ENCODE results near the gene TMEM215. TPM values are rescaled to one million over a fixed set of nuclear protein-coding genes. Genes with fewer than 3 reads are reported as not detected.

The TMEM215 gene
- total and polyA plus RNA-seq, 2 donors from 2014 or later, result not detected

DNA sequence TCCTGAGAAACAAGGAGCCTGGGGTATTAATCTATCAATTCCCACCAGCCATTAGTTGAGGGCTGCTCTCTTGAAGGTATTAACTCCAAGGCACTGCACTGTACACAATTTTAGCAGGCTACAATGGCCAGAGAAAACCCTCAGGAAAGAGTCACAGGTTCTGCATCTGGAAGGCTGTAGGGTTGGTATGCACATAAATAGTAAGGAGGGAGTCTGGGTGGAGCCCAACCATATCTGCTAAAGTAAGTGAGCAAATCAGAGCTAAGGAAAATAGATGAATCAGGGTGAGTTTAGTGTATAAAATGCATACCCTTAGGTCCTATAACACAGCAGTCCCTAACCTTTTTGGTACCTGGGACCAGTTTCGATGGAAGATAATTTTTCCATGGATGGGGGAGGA, 18.2 kb downstream of the TMEM215 start:
- Histone ChIP-seq H3K4me3 (ENCODE audit: low read length in 3 of 3) (no peak overlapping the region), H3K9ac (ENCODE audit: low read length in 3 of 3) (no peak overlapping the region), H3K27ac (ENCODE audit: low read depth in 2 of 2, low read length in 2 of 2) (no peak overlapping the region), H3K4me1 (ENCODE audit: control insufficient read depth in 2 of 3, insufficient read depth in 2 of 3, low read depth in 1 of 3, low read length in 3 of 3) (no peaks in the 10 kb centered on the region), H3K9me3 (ENCODE audit: control insufficient read depth in 2 of 3, insufficient read depth in 1 of 3, low read length in 3 of 3) (peaks cover 0 to 5% (median 0%) of the 10 kb centered on the region in 3 donors), H3K36me3 (ENCODE audit: control insufficient read depth in 2 of 3, insufficient read depth in 3 of 3, low read length in 3 of 3) (no peaks in the 10 kb centered on the region), H3K27me3 (ENCODE audit: control insufficient read depth, insufficient read depth, low read length) (no peaks in the 10 kb centered on the region)
- intact Hi-C loops (cut with DNase I), result no loop called here
- TF ChIP-seq, protein P1, sequence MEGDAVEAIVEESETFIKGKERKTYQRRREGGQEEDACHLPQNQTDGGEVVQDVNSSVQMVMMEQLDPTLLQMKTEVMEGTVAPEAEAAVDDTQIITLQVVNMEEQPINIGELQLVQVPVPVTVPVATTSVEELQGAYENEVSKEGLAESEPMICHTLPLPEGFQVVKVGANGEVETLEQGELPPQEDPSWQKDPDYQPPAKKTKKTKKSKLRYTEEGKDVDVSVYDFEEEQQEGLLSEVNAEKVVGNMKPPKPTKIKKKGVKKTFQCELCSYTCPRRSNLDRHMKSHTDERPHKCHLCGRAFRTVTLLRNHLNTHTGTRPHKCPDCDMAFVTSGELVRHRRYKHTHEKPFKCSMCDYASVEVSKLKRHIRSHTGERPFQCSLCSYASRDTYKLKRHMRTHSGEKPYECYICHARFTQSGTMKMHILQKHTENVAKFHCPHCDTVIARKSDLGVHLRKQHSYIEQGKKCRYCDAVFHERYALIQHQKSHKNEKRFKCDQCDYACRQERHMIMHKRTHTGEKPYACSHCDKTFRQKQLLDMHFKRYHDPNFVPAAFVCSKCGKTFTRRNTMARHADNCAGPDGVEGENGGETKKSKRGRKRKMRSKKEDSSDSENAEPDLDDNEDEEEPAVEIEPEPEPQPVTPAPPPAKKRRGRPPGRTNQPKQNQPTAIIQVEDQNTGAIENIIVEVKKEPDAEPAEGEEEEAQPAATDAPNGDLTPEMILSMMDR (IDR thresholded peaks at IDR 0.05; ENCODE audit: borderline replicate concordance, extremely low read depth, insufficient read depth), result no peak
- no peak for DNase-seq
- FAIRE-seq, result no peak

DNA sequence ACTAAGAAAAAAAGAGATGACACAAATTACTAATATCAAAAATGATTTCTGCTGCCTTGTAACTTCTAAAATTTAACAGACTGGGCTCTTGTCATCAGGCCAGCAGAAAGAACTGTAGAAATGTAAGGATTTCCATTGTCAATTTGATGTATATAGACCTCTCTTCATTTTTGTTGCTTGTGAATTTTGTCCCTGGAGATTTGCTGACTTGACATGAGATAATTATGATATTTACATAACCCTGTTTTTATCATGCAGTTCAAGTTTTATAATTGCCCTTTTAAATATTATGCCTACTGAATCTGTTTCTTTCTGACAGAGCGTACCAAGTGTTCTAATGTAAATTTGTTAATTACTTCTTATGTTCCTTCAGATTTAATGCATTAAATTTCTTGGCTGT, 23.9 kb downstream of the TMEM215 start:
- H3K9me3 ChIP-seq (ENCODE audit: control insufficient read depth in 2 of 3, insufficient read depth in 1 of 3, low read length in 3 of 3), result peaks cover 0 to 5% (median 5%) of the 10 kb centered on the region in 3 donors
- no peaks in the 10 kb centered on the region for H3K27me3 ChIP-seq (ENCODE audit: control insufficient read depth, insufficient read depth, low read length)
- TF ChIP-seq, protein P1 (IDR thresholded peaks at IDR 0.05; ENCODE audit: borderline replicate concordance, extremely low read depth, insufficient read depth), result no peak
- no peak overlapping the region for H3K9ac ChIP-seq (ENCODE audit: low read length in 3 of 3)
- H3K36me3 ChIP-seq (ENCODE audit: control insufficient read depth in 2 of 3, insufficient read depth in 3 of 3, low read length in 3 of 3), result no peaks in the 10 kb centered on the region
- intact Hi-C loops (cut with DNase I), result no loop called here
- FAIRE-seq (no peak), DNase-seq (no peak)
- H3K27ac ChIP-seq (ENCODE audit: low read depth in 2 of 2, low read length in 2 of 2), result no peak overlapping the region
- no peaks in the 10 kb centered on the region for H3K4me1 ChIP-seq (ENCODE audit: control insufficient read depth in 2 of 3, insufficient read depth in 2 of 3, low read depth in 1 of 3, low read length in 3 of 3)
- no peak overlapping the region for H3K4me3 ChIP-seq (ENCODE audit: low read length in 3 of 3)

DNA sequence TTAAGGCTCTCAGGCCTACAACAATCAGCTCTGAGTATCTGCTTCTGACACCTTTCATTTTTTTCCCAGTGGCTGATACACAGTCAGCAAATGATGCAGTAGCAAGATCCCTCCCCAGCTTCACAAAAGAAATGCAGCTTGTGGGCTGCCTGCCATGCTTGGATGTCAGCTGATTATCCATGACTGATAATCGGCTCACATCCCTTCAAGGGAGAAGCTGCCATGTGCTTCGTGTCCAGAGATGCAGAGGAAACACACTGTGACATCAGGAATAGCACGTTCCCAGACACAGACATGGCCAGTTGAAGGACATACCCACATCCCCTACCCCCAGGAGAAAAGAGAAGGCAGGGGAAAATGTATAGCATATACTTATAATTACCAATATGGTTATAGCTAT, 27.9 kb downstream of the TMEM215 start:
- intact Hi-C loops (cut with DNase I), result no loop called here
- no peak overlapping the region for H3K27ac ChIP-seq (ENCODE audit: low read depth in 2 of 2, low read length in 2 of 2)
- no peaks in the 10 kb centered on the region for H3K36me3 ChIP-seq (ENCODE audit: control insufficient read depth in 2 of 3, insufficient read depth in 3 of 3, low read length in 3 of 3)
- H3K4me1 ChIP-seq (ENCODE audit: control insufficient read depth in 2 of 3, insufficient read depth in 2 of 3, low read depth in 1 of 3, low read length in 3 of 3), result no peaks in the 10 kb centered on the region
- no peak overlapping the region for H3K9ac ChIP-seq (ENCODE audit: low read length in 3 of 3)
- TF ChIP-seq, protein P1 (IDR thresholded peaks at IDR 0.05; ENCODE audit: borderline replicate concordance, extremely low read depth, insufficient read depth), result no peak
- no peak for FAIRE-seq
- DNase-seq, result no peak
- H3K27me3 ChIP-seq (ENCODE audit: control insufficient read depth, insufficient read depth, low read length), result no peaks in the 10 kb centered on the region
- H3K4me3 ChIP-seq (ENCODE audit: low read length in 3 of 3), result no peak overlapping the region
- peaks cover 0 to 5% (median 0%) of the 10 kb centered on the region in 3 donors for H3K9me3 ChIP-seq (ENCODE audit: control insufficient read depth in 2 of 3, insufficient read depth in 1 of 3, low read length in 3 of 3)

DNA sequence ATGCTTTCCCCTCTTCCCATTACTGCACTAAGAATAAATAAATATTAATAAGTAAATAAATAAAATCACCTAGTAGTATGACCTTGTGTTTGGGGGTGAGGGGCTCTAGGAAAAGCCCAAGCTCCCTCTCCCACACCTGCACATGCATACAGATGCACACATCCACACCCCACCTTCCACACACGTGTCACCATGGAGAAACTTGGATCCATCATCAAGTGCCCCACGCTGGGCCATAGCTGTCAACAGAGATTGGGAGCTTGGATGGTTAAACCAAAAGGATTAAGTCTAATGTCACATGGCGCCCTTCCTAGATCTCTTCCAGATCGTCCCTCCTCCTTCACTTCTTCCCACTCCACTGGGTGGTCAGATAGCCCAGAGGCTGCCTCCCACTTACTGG, 37.0 kb downstream of the TMEM215 start:
- H3K9me3 ChIP-seq (ENCODE audit: control insufficient read depth in 2 of 3, insufficient read depth in 1 of 3, low read length in 3 of 3), result no peaks in the 10 kb centered on the region
- no peaks in the 10 kb centered on the region for H3K4me1 ChIP-seq (ENCODE audit: control insufficient read depth in 2 of 3, insufficient read depth in 2 of 3, low read depth in 1 of 3, low read length in 3 of 3)
- no peaks in the 10 kb centered on the region for H3K27me3 ChIP-seq (ENCODE audit: control insufficient read depth, insufficient read depth, low read length)
- TF ChIP-seq, protein P1 (IDR thresholded peaks at IDR 0.05; ENCODE audit: borderline replicate concordance, extremely low read depth, insufficient read depth), result no peak
- no peaks in the 10 kb centered on the region for H3K36me3 ChIP-seq (ENCODE audit: control insufficient read depth in 2 of 3, insufficient read depth in 3 of 3, low read length in 3 of 3)
- H3K4me3 ChIP-seq (ENCODE audit: low read length in 3 of 3), result no peak overlapping the region
- H3K27ac ChIP-seq (ENCODE audit: low read depth in 2 of 2, low read length in 2 of 2), result no peak overlapping the region
- DNase-seq, result no peak
- no peak for FAIRE-seq
- H3K9ac ChIP-seq (ENCODE audit: low read length in 3 of 3), result no peak overlapping the region
- intact Hi-C loops (cut with DNase I), result no loop called here
